ENCODE measurements around the gene SLC4A2. TPM values are rescaled to one million over a fixed set of nuclear protein-coding genes. Genes with fewer than 3 reads are reported as not detected.
A peak's percentile ranks its signal among the peaks of the same experiment; 100 is the strongest.

Gene SLC4A2
- total and polyA plus RNA-seq, 7 donors: 12.3 to 124 (median 84.6) TPM

- Histone ChIP-seq H3K4me1 (peaks cover 0 to 23% (median 15%) of the 10 kb centered on the region in 4 donors), H3K36me3 (peaks cover 0 to 1% (median 0%) of the 10 kb centered on the region in 4 donors), H3K27ac (peak within 1 kb of the TSS; percentile 82 to 89 (median 84)), H3K27me3 (no peaks in the 10 kb centered on the region), H3K4me3 (peak within 1 kb of the TSS; percentile 62 to 77 (median 68)), H3K9me3 (no peaks in the 10 kb centered on the region)
- intact Hi-C loops (cut with DNase I): loop anchor here (2.0 to 5.0 kb wide), 3 partner anchors 30 to 82 kb away; partner anchors contain the start of gene SLC4A2
- WGBS, 2 donors: 1% methylated on average over 53 of the region's 53 CpGs
- peak; percentile 99 for DNase-seq
- TF ChIP-seq POLR2A (IDR thresholded peaks at IDR 0.05) (peak in 1 of 2 donors; percentile 16), CTCF (IDR thresholded peaks at IDR 0.05) (peak; percentile 24 to 61 (median 38)), EP300 (IDR thresholded peaks at IDR 0.05) (peak in 1 of 4 donors; percentile 39), POLR2AphosphoS5 (IDR thresholded peaks at IDR 0.05) (peak; percentile 39 to 73 (median 68))
Observed at GRCh38 chr7:151028131-151028947, 31.1 kb upstream of the SLC4A2 start, which contains the start of gene ABCB8. TSS of gene ABCB8 (plus strand) at chr7:151028450. CDS start at chr7:151028516, 66 bp downstream.

- peaks cover 0 to 5% (median 2%) of the 10 kb centered on the region in 4 donors for H3K36me3 ChIP-seq
- H3K4me3 ChIP-seq: peak overlapping the region; percentile 62 to 77 (median 68)
- intact Hi-C loops (cut with DNase I): loop anchor here (2.0 to 5.0 kb wide), 3 partner anchors 30 to 82 kb away; partner anchors contain the start of gene SLC4A2
- DNase-seq: no peak
- TF ChIP-seq CTCF (IDR thresholded peaks at IDR 0.05) (no peak), POLR2AphosphoS5 (IDR thresholded peaks at IDR 0.05) (no peak), EP300 (IDR thresholded peaks at IDR 0.05) (no peak), POLR2A (IDR thresholded peaks at IDR 0.05) (no peak)
- WGBS, 2 donors: 45 to 65% methylated on average over 17 of the region's 17 CpGs
- H3K4me1 ChIP-seq: peaks cover 0 to 23% (median 15%) of the 10 kb centered on the region in 4 donors
- H3K9me3 ChIP-seq: no peaks in the 10 kb centered on the region
- H3K27me3 ChIP-seq: no peaks in the 10 kb centered on the region
- H3K27ac ChIP-seq: peak overlapping the region; percentile 82 to 89 (median 84)
Observed at GRCh38 chr7:151028948-151029501, 30.4 kb upstream of the SLC4A2 start.

GRCh38 chr7:151031011-151031410 lies 28.4 kb upstream of the SLC4A2 start:
- intact Hi-C loops (cut with DNase I): no loop called here
- Histone ChIP-seq H3K27me3 (no peaks in the 10 kb centered on the region), H3K27ac (no peak overlapping the region), H3K4me1 (peaks cover 0 to 23% (median 15%) of the 10 kb centered on the region in 4 donors), H3K36me3 (peaks cover 0 to 25% (median 13%) of the 10 kb centered on the region in 4 donors), H3K9me3 (no peaks in the 10 kb centered on the region), H3K4me3 (no peak overlapping the region)
- 93 to 95% methylated on average over 4 of the region's 4 CpGs for WGBS, 2 donors
- no peak for DNase-seq
- TF ChIP-seq POLR2AphosphoS5 (IDR thresholded peaks at IDR 0.05): peak in 1 of 4 donors; percentile 28
- no peak for TF ChIP-seq EP300 (IDR thresholded peaks at IDR 0.05)

- Histone ChIP-seq H3K27ac (no peak overlapping the region), H3K36me3 (peaks cover 0 to 47% (median 21%) of the 10 kb centered on the region in 4 donors), H3K9me3 (no peaks in the 10 kb centered on the region), H3K27me3 (no peaks in the 10 kb centered on the region), H3K4me3 (no peak overlapping the region), H3K4me1 (peaks cover 0 to 18% (median 14%) of the 10 kb centered on the region in 4 donors)
- WGBS, 2 donors: 91% methylated on average over 17 of the region's 17 CpGs
- no peak for TF ChIP-seq EP300 (IDR thresholded peaks at IDR 0.05)
- TF ChIP-seq POLR2AphosphoS5 (IDR thresholded peaks at IDR 0.05): no peak
- TF ChIP-seq CTCF (IDR thresholded peaks at IDR 0.05): no peak
- no peak for TF ChIP-seq POLR2A (IDR thresholded peaks at IDR 0.05)
- DNase-seq: no peak
- intact Hi-C loops (cut with DNase I): no loop called here
Observed at GRCh38 chr7:151032936-151033863, 26.2 kb upstream of the SLC4A2 start.
